Mesenchymal stem cell (in vitro differentiated cells and primary cell): ENCODE measurements around the gene CEP19.
A peak's percentile ranks its signal among the peaks of the same experiment; 100 is the strongest.

Experiments used
- DNase-seq: peaks from one replicate; pipeline ENCODE4 v3.0.0-alpha.2; 2013
- H2AFZ ChIP-seq: one replicate; pipeline ENCODE4 v1.6.1; 2013; ENCODE audit warnings: low read depth, mild to moderate bottlenecking, control low read depth, inconsistent platforms, low read length, moderate library complexity
- H2AK5ac ChIP-seq: 2 replicates; pipeline ENCODE4 v1.6.1; 2013; ENCODE audit warnings: low read length, moderate library complexity, mild to moderate bottlenecking, inconsistent platforms; ENCODE audit not compliant: severe bottlenecking
- H2BK120ac ChIP-seq: one replicate; pipeline ENCODE4 v1.6.1; 2013; ENCODE audit warnings: low read depth, mild to moderate bottlenecking, inconsistent platforms, low read length, moderate library complexity
- H2BK12ac ChIP-seq, 2 experiments: one replicate each; pipeline ENCODE4 v1.6.1; 2013; ENCODE audit warnings: inconsistent platforms in 2 of 2, low read length in 2 of 2, mild to moderate bottlenecking in 2 of 2, moderate library complexity in 2 of 2, control low read depth in 1 of 2
- H2BK15ac ChIP-seq: one replicate; pipeline ENCODE4 v1.6.1; 2013; ENCODE audit warnings: mild to moderate bottlenecking, low read depth, inconsistent platforms; ENCODE audit not compliant: poor library complexity, severe bottlenecking
- H2BK5ac ChIP-seq: 2 replicates; pipeline ENCODE4 v1.6.1; 2013; ENCODE audit warnings: low read depth, mild to moderate bottlenecking, low read length, control low read depth, inconsistent platforms; ENCODE audit not compliant: poor library complexity, severe bottlenecking
- H3K14ac ChIP-seq, 2 experiments: one replicate each; pipeline ENCODE4 v1.6.1; 2013; ENCODE audit warnings: inconsistent platforms in 2 of 2, low read length in 2 of 2, control low read depth in 1 of 2, mild to moderate bottlenecking in 1 of 2, moderate library complexity in 1 of 2
- H3K18ac ChIP-seq, 2 experiments: one replicate each; pipeline ENCODE4 v1.6.1; 2013; ENCODE audit warnings: inconsistent platforms in 2 of 2, low read length in 2 of 2, control low read depth in 1 of 2, low read depth in 1 of 2, mild to moderate bottlenecking in 1 of 2
- H3K23ac ChIP-seq, 2 experiments: one replicate each; pipeline ENCODE4 v1.6.1; 2013; ENCODE audit warnings: inconsistent platforms in 2 of 2, low read length in 2 of 2, mild to moderate bottlenecking in 2 of 2, moderate library complexity in 2 of 2, control low read depth in 1 of 2
- H3K27ac ChIP-seq: 2 replicates; pipeline ENCODE4 v1.5.1; 2013; ENCODE audit warnings: mild to moderate bottlenecking, moderate library complexity, low read length, control low read depth, inconsistent platforms; ENCODE audit not compliant: poor library complexity, severe bottlenecking
- H3K27me3 ChIP-seq, 2 experiments: 2 replicates each; pipeline versions ENCODE4 v1.6.1 to v1.7.0; 2013; ENCODE audit warnings: low read length in 2 of 2, mild to moderate bottlenecking in 2 of 2, moderate library complexity in 2 of 2, control low read depth in 1 of 2, inconsistent platforms in 1 of 2; ENCODE audit not compliant: control insufficient read depth in 1 of 2, insufficient read depth in 1 of 2
- H3K36me3 ChIP-seq, 2 experiments: 2 replicates each; pipeline versions ENCODE4 v1.6.1 to v1.7.0; 2013; ENCODE audit warnings: low read length in 2 of 2, control low read depth in 1 of 2, inconsistent platforms in 1 of 2, low read depth in 1 of 2, mild to moderate bottlenecking in 1 of 2; ENCODE audit not compliant: insufficient read depth in 2 of 2, control insufficient read depth in 1 of 2
- H3K4ac ChIP-seq, 2 experiments: one replicate each; pipeline ENCODE4 v1.6.1; 2013; ENCODE audit warnings: inconsistent platforms in 2 of 2, low read length in 2 of 2, mild to moderate bottlenecking in 2 of 2, moderate library complexity in 2 of 2, control low read depth in 1 of 2, low read depth in 1 of 2
- H3K4me1 ChIP-seq: 2 replicates; pipeline ENCODE4 v1.6.1; 2013; ENCODE audit warnings: low read depth, low read length, control low read depth; ENCODE audit not compliant: control insufficient read depth, insufficient read depth
- H3K4me2 ChIP-seq: 2 replicates; pipeline ENCODE4 v1.6.1; 2013; ENCODE audit warnings: low read length, mild to moderate bottlenecking, inconsistent platforms; ENCODE audit not compliant: poor library complexity, severe bottlenecking
- H3K4me3 ChIP-seq, 2 experiments: 2 replicates each; pipeline versions ENCODE4 v1.5.1 to v1.7.0; 2013; ENCODE audit warnings: low read length in 2 of 2, mild to moderate bottlenecking in 2 of 2, control low read depth in 1 of 2, low read depth in 1 of 2; ENCODE audit not compliant: insufficient read depth in 1 of 2
- H3K79me1 ChIP-seq: replicated peaks from 2 replicates; pipeline ENCODE4 v1.6.1; 2013; ENCODE audit warnings: mild to moderate bottlenecking, control low read depth, low read length, inconsistent platforms; ENCODE audit not compliant: poor library complexity, severe bottlenecking
- H3K9ac ChIP-seq: 2 replicates; pipeline ENCODE4 v1.7.0; 2013; ENCODE audit warnings: mild to moderate bottlenecking, low read length, moderate library complexity
- H3K9me3 ChIP-seq: 2 replicates; pipeline ENCODE4 v1.7.0; 2013; ENCODE audit warnings: mild to moderate bottlenecking, low read length; ENCODE audit not compliant: control insufficient read depth
- H4K8ac ChIP-seq: one replicate; pipeline ENCODE4 v1.6.1; 2013; ENCODE audit warnings: inconsistent platforms, mild to moderate bottlenecking, low read length, moderate library complexity
- H4K91ac ChIP-seq: one replicate; pipeline ENCODE4 v1.6.1; 2013; ENCODE audit warnings: mild to moderate bottlenecking, low read length, inconsistent platforms
- WGBS: methylation state at CpG from one replicate; pipeline ENCODE4 v1.1.7; 2013; ENCODE audit warnings: mixed read lengths; 5-methylcytosine and 5-hydroxymethylcytosine counted together

Gene CEP19

GRCh38 chr3:196694202-196694638 lies 17.8 kb downstream of the CEP19 start:
- no peak overlapping the region for H3K4me2 ChIP-seq
- H3K9ac ChIP-seq = no peak overlapping the region
- H2BK15ac ChIP-seq = no peak overlapping the region
- H3K4me1 ChIP-seq = peaks cover 5% of the 10 kb centered on the region
- H3K23ac ChIP-seq = no peak overlapping the region
- no peak overlapping the region for H2AK5ac ChIP-seq
- peaks cover 0 to 5% of the 10 kb centered on the region in 2 experiments for H3K27me3 ChIP-seq
- no peak overlapping the region for H3K4ac ChIP-seq
- H3K79me1 ChIP-seq = no peaks in the 10 kb centered on the region
- H2BK12ac ChIP-seq = peak overlapping the region in 1 of 2 experiments; percentile 43
- no peak overlapping the region for H2BK5ac ChIP-seq
- H2BK120ac ChIP-seq = no peak overlapping the region
- WGBS = 83% methylated on average over 1 of the region's 1 CpG
- no peak overlapping the region for H3K4me3 ChIP-seq
- no peak overlapping the region for H3K18ac ChIP-seq
- no peaks in the 10 kb centered on the region for H3K36me3 ChIP-seq
- no peak overlapping the region for H3K27ac ChIP-seq
- DNase-seq = no peak
- H4K8ac ChIP-seq = peak overlapping the region; percentile 38
- no peak overlapping the region for H2AFZ ChIP-seq
- no peak overlapping the region for H3K14ac ChIP-seq
- peak overlapping the region; percentile 34 for H4K91ac ChIP-seq
- H3K9me3 ChIP-seq = no peaks in the 10 kb centered on the region

DNA sequence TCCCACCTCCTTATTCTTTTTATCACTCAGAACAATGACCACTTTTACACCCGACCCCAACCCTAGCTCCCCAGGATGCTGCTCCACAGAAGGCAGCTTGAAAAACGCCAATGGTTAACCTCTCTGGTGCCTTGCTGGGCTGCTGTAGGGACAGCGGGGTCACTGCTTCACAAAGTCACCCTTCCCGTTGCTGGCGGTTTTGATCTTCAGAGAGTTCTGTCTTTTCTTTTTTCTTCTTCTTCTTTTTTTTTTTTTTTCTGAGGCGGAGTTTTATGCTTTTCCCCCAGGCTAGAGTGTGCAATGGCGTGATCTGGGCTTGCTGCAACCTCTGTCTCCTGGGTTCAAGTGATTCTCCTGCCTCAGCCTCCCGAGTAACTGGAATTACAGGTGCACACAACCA lies 20.7 kb downstream of the CEP19 start:
- Histone ChIP-seq H3K4me3 (no peak overlapping the region), H2BK12ac (no peak overlapping the region), H2BK15ac (no peak overlapping the region), H3K9ac (no peak overlapping the region), H4K91ac (no peak overlapping the region), H3K27ac (no peak overlapping the region), H3K23ac (no peak overlapping the region), H2BK120ac (no peak overlapping the region), H2AFZ (no peak overlapping the region), H2BK5ac (no peak overlapping the region), H3K9me3 (no peaks in the 10 kb centered on the region), H3K79me1 (no peaks in the 10 kb centered on the region), H3K27me3 (peaks cover 0 to 5% of the 10 kb centered on the region in 2 experiments), H3K18ac (no peak overlapping the region), H2AK5ac (no peak overlapping the region), H3K4me2 (no peak overlapping the region), H4K8ac (no peak overlapping the region), H3K4me1 (peaks cover 5% of the 10 kb centered on the region), H3K4ac (no peak overlapping the region), H3K36me3 (no peaks in the 10 kb centered on the region), H3K14ac (no peak overlapping the region)
- no peak for DNase-seq
- WGBS = 91% methylated on average over 8 of the region's 8 CpGs

DNA sequence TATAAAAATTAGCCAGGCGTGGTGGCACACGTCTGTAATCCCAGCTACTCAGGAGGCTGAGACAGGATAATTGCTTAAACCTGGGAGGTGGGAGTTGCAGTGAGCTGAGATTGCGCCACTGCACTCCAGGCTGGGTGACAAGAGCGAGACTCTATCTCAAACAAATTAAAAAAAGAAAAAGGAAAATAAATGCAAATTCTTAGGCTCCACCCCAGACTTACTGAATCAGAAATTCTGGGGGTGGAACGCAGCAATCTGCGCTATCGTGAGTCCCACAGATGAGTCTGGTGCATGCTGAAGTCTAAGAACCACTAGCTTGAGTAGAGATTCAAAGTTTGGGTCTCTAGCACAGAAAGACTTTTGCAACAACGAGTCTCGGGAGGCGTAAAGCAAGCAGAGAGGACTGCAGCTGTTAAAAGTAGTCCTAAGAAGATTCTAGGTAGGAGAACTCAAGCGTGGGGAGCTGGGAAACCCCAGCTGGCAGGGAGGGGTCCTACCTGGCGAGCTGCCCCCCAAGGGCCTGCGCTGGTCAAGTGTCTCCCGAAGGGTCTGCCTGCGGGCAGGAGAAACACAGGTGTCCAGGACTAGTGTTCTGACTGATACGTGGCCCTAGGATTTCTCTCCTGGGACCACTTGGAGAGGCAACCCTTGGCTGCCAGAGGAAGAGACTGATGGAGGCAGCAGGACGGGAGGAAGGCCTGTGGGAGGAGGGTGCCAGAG lies 21.9 kb downstream of the CEP19 start:
- Histone ChIP-seq H2BK15ac (no peak overlapping the region), H3K79me1 (no peaks in the 10 kb centered on the region), H3K36me3 (no peaks in the 10 kb centered on the region), H2BK120ac (no peak overlapping the region), H3K27ac (no peak overlapping the region), H3K4me2 (no peak overlapping the region), H3K4ac (no peak overlapping the region), H3K9ac (no peak overlapping the region), H3K23ac (no peak overlapping the region), H3K14ac (no peak overlapping the region), H2BK5ac (no peak overlapping the region), H4K8ac (no peak overlapping the region), H2AFZ (no peak overlapping the region), H3K4me1 (peaks cover 2% of the 10 kb centered on the region), H3K4me3 (no peak overlapping the region), H2AK5ac (no peak overlapping the region), H2BK12ac (no peak overlapping the region), H3K9me3 (no peaks in the 10 kb centered on the region), H4K91ac (no peak overlapping the region), H3K27me3 (peaks cover 0 to 5% of the 10 kb centered on the region in 2 experiments), H3K18ac (no peak overlapping the region)
- WGBS = 96% methylated on average over 16 of the region's 17 CpGs
- DNase-seq = no peak

- no peak overlapping the region for H2BK120ac ChIP-seq
- H3K36me3 ChIP-seq = no peaks in the 10 kb centered on the region
- H2BK15ac ChIP-seq = no peak overlapping the region
- H3K18ac ChIP-seq = peak overlapping the region; percentile 37 to 66
- H3K9me3 ChIP-seq = no peaks in the 10 kb centered on the region
- H3K79me1 ChIP-seq = no peaks in the 10 kb centered on the region
- H3K4me1 ChIP-seq = peaks cover 2% of the 10 kb centered on the region
- H3K23ac ChIP-seq = no peak overlapping the region
- peak overlapping the region in 1 of 2 experiments; percentile 84 for H2BK12ac ChIP-seq
- no peak overlapping the region for H3K27ac ChIP-seq
- H3K4me2 ChIP-seq = no peak overlapping the region
- H4K91ac ChIP-seq = no peak overlapping the region
- peak overlapping the region; percentile 66 for H4K8ac ChIP-seq
- peaks cover 0 to 5% of the 10 kb centered on the region in 2 experiments for H3K27me3 ChIP-seq
- peak overlapping the region in 1 of 2 experiments; percentile 73 for H3K4ac ChIP-seq
- peak; percentile 81 for DNase-seq
- no peak overlapping the region for H2BK5ac ChIP-seq
- WGBS = 10% methylated on average over 4 of the region's 5 CpGs
- no peak overlapping the region for H2AK5ac ChIP-seq
- H2AFZ ChIP-seq = no peak overlapping the region
- peak overlapping the region; percentile 39 for H3K9ac ChIP-seq
- H3K4me3 ChIP-seq = no peak overlapping the region
- H3K14ac ChIP-seq = no peak overlapping the region
These were observed 23.7 kb downstream of the CEP19 start for GRCh38 chr3:196688349-196688748.
